ENCODE results near the gene MTHFSD. TPM values are rescaled to one million over a fixed set of nuclear protein-coding genes. Genes with fewer than 3 reads are reported as not detected.

The MTHFSD gene
- total and polyA plus RNA-seq, 10 of the 15 experiments (the other 5 are each of a cell fraction or from before 2014, with no cell fraction given) = 2.2 to 24.5 (median 18.1) TPM

GRCh38 chr16:86547286-86547685 is 7.7 kb downstream of the MTHFSD start:
- FAIRE-seq = no peak
- TF ChIP-seq SKIL (IDR thresholded peaks at IDR 0.05; ENCODE audit: low read depth, poor library complexity, severe bottlenecking) (no peak), NKRF (conservative IDR thresholded peaks at IDR 0.05) (no peak), YY1 (IDR thresholded peaks at IDR 0.05; ENCODE audit: low read depth, low read length) (no peak), JUNB (IDR thresholded peaks at IDR 0.05) (no peak), RFX5 (IDR thresholded peaks at IDR 0.05; ENCODE audit: low read depth, low read length) (no peak), ETV6 (conservative IDR thresholded peaks at IDR 0.05 in 1 of 2, IDR thresholded peaks at IDR 0.05 in 1 of 2; ENCODE audit: borderline replicate concordance in 1 of 2, low read depth in 1 of 2) (no peak), BHLHE40 (IDR thresholded peaks at IDR 0.05; ENCODE audit: borderline replicate concordance in 1 of 2, low read depth in 2 of 2, low read length in 1 of 2) (no peak), CHD1 (IDR thresholded peaks at IDR 0.05; ENCODE audit: low read depth, low read length) (no peak), JUND (IDR thresholded peaks at IDR 0.05; ENCODE audit: low read depth, low read length) (no peak), ZNF24 (IDR thresholded peaks at IDR 0.05) (no peak), CBFB (IDR thresholded peaks at IDR 0.05; ENCODE audit: low read depth) (no peak), POLR2A (IDR thresholded peaks at IDR 0.05; ENCODE audit: low read depth, low read length) (no peak), RAD51 (IDR thresholded peaks at IDR 0.05) (no peak), TAF1 (IDR thresholded peaks at IDR 0.05; ENCODE audit: borderline replicate concordance, low read depth, low read length) (no peak), ZBED1 (IDR thresholded peaks at IDR 0.05; ENCODE audit: borderline replicate concordance) (no peak)
- TF ChIP-seq, protein P1, sequence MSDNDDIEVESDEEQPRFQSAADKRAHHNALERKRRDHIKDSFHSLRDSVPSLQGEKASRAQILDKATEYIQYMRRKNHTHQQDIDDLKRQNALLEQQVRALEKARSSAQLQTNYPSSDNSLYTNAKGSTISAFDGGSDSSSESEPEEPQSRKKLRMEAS (IDR thresholded peaks at IDR 0.05; ENCODE audit: low read depth, low read length) = no peak
- TF ChIP-seq, protein P2, sequence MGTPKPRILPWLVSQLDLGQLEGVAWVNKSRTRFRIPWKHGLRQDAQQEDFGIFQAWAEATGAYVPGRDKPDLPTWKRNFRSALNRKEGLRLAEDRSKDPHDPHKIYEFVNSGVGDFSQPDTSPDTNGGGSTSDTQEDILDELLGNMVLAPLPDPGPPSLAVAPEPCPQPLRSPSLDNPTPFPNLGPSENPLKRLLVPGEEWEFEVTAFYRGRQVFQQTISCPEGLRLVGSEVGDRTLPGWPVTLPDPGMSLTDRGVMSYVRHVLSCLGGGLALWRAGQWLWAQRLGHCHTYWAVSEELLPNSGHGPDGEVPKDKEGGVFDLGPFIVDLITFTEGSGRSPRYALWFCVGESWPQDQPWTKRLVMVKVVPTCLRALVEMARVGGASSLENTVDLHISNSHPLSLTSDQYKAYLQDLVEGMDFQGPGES (IDR thresholded peaks at IDR 0.05) = no peak
- TF ChIP-seq, protein P3, sequence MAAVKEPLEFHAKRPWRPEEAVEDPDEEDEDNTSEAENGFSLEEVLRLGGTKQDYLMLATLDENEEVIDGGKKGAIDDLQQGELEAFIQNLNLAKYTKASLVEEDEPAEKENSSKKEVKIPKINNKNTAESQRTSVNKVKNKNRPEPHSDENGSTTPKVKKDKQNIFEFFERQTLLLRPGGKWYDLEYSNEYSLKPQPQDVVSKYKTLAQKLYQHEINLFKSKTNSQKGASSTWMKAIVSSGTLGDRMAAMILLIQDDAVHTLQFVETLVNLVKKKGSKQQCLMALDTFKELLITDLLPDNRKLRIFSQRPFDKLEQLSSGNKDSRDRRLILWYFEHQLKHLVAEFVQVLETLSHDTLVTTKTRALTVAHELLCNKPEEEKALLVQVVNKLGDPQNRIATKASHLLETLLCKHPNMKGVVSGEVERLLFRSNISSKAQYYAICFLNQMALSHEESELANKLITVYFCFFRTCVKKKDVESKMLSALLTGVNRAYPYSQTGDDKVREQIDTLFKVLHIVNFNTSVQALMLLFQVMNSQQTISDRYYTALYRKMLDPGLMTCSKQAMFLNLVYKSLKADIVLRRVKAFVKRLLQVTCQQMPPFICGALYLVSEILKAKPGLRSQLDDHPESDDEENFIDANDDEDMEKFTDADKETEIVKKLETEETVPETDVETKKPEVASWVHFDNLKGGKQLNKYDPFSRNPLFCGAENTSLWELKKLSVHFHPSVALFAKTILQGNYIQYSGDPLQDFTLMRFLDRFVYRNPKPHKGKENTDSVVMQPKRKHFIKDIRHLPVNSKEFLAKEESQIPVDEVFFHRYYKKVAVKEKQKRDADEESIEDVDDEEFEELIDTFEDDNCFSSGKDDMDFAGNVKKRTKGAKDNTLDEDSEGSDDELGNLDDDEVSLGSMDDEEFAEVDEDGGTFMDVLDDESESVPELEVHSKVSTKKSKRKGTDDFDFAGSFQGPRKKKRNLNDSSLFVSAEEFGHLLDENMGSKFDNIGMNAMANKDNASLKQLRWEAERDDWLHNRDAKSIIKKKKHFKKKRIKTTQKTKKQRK (IDR thresholded peaks at IDR 0.05; ENCODE audit: low read depth, low read length) = no peak

More at GRCh38 chr16:86547286-86547685, 7.7 kb downstream of the MTHFSD start:
- DNase-seq (ENCODE audit: low read depth, low spot score) (no peak), ATAC-seq (no peak)
- Histone ChIP-seq H4K20me1 (ENCODE audit: control insufficient read depth, insufficient read depth) (no peaks in the 10 kb centered on the region), H3K4me2 (ENCODE audit: control insufficient read depth, insufficient read depth) (no peak overlapping the region), H3K27me3 (replicated peaks in 1 of 2; ENCODE audit: control insufficient read depth in 2 of 2, insufficient read depth in 2 of 2, low read length in 1 of 2) (no peaks in the 10 kb centered on the region), H2AFZ (ENCODE audit: control insufficient read depth, low read depth, low read length) (no peak overlapping the region), H3K4me3 (no peak overlapping the region), H3K9ac (ENCODE audit: control insufficient read depth, insufficient read depth, low read length) (no peak overlapping the region), H3K4me1 (ENCODE audit: control insufficient read depth, insufficient read depth, low read length) (no peaks in the 10 kb centered on the region), H3K79me2 (ENCODE audit: control insufficient read depth, insufficient read depth, low read length) (no peaks in the 10 kb centered on the region), H3K36me3 (ENCODE audit: control insufficient read depth in 2 of 2, insufficient read depth in 2 of 2, low read length in 1 of 2) (peaks cover 0 to 13% of the 10 kb centered on the region in 2 experiments; a peak in 3 of 4 replicates), H3K27ac (ENCODE audit: control insufficient read depth, insufficient read depth) (no peak overlapping the region), H3K9me3 (replicated peaks; ENCODE audit: control insufficient read depth, insufficient read depth, low read length) (no peaks in the 10 kb centered on the region)
- CTCF ChIA-PET = no interaction called here
- RAD21 ChIA-PET (ENCODE audit: unreplicated experiment) = no interaction called here
- BruUV-seq (replicated peaks) = no TSS peak
- SMC1A ChIA-PET (ENCODE audit: uncharacterized antibody, unreplicated experiment) = no interaction called here
- WGBS (ENCODE audit: insufficient coverage, insufficient replicate concordance, low lambda C conversion rate, missing lambda C conversion rate) = 98% methylated on average over 11 of the region's 11 CpGs
- intact Hi-C loops (cut with micrococcal nuclease; ENCODE audit: unreplicated experiment) = no loop called here
- in situ Hi-C loops (cut with MboI) = no loop called here
- POLR2A ChIA-PET = no interaction called here

All from GM12878 (cell line).